Measurements from ENCODE around the gene SLC39A11.

GRCh38 chr17:73050797-73051196, 41.7 kb downstream of the SLC39A11 start:
- TF ChIP-seq POLR2A (IDR thresholded peaks at IDR 0.05; ENCODE audit: low read depth, low read length) (no peak), POLR2AphosphoS5 (IDR thresholded peaks at IDR 0.05; ENCODE audit: low read depth, low read length) (no peak), SPI1 (IDR thresholded peaks at IDR 0.05; ENCODE audit: low read depth, low read length) (no peak), TAF1 (IDR thresholded peaks at IDR 0.05; ENCODE audit: low read depth, low read length) (no peak)

All from GM12891 (cell line).